ENCODE measurements around the gene TK2.

The TK2 gene

GRCh38 chr16:66490774-66491715 lies 58.9 kb downstream of the TK2 start:
- Histone ChIP-seq H3K4me1 (ENCODE audit: insufficient read depth, low read length) (no peaks in the 10 kb centered on the region), H3K9me3 (ENCODE audit: insufficient read depth, low read depth, low read length) (no peaks in the 10 kb centered on the region; the same call in 1 of the 2 replicates), H3K9ac (ENCODE audit: low read depth, low read length) (no peak overlapping the region)

GRCh38 chr16:66489818-66490217 lies 60.1 kb downstream of the TK2 start:
- Histone ChIP-seq H3K36me3 (ENCODE audit: insufficient read depth, low read depth, low read length) (no peaks in the 10 kb centered on the region), H3K9ac (ENCODE audit: low read depth, low read length) (no peak overlapping the region), H3K9me3 (ENCODE audit: insufficient read depth, low read depth, low read length) (no peaks in the 10 kb centered on the region), H3K4me3 (ENCODE audit: low read length) (no peak overlapping the region), H3K4me1 (ENCODE audit: insufficient read depth, low read length) (no peaks in the 10 kb centered on the region), H3K27me3 (ENCODE audit: insufficient read depth, low read length) (no peaks in the 10 kb centered on the region), H3K27ac (ENCODE audit: low read length) (no peak overlapping the region)

More at GRCh38 chr16:66490774-66491715, 58.9 kb downstream of the TK2 start:
- Histone ChIP-seq H3K27ac (ENCODE audit: low read length) (no peak overlapping the region), H3K27me3 (ENCODE audit: insufficient read depth, low read length) (no peaks in the 10 kb centered on the region), H3K4me3 (ENCODE audit: low read length) (no peak overlapping the region), H3K36me3 (ENCODE audit: insufficient read depth, low read depth, low read length) (no peaks in the 10 kb centered on the region)

- no peaks in the 10 kb centered on the region for H3K36me3 ChIP-seq (ENCODE audit: insufficient read depth, low read depth, low read length)
- no peak overlapping the region for H3K27ac ChIP-seq (ENCODE audit: low read length)
- H3K9ac ChIP-seq (ENCODE audit: low read depth, low read length), result no peak overlapping the region
- no peaks in the 10 kb centered on the region for H3K27me3 ChIP-seq (ENCODE audit: insufficient read depth, low read length)
- no peaks in the 10 kb centered on the region for H3K4me1 ChIP-seq (ENCODE audit: insufficient read depth, low read length)
- H3K9me3 ChIP-seq (ENCODE audit: insufficient read depth, low read depth, low read length), result no peaks in the 10 kb centered on the region
- H3K4me3 ChIP-seq (ENCODE audit: low read length), result no peak overlapping the region
Measured at GRCh38 chr16:66489385-66489784, 60.5 kb downstream of the TK2 start.

- no peak overlapping the region for H3K27ac ChIP-seq (ENCODE audit: low read length)
- H3K9me3 ChIP-seq (ENCODE audit: insufficient read depth, low read depth, low read length), result no peaks in the 10 kb centered on the region
- H3K4me3 ChIP-seq (ENCODE audit: low read length), result no peak overlapping the region
- no peaks in the 10 kb centered on the region; the same call in 1 of the 2 replicates for H3K4me1 ChIP-seq (ENCODE audit: insufficient read depth, low read length)
- H3K9ac ChIP-seq (ENCODE audit: low read depth, low read length), result no peak overlapping the region
- no peaks in the 10 kb centered on the region for H3K27me3 ChIP-seq (ENCODE audit: insufficient read depth, low read length)
- H3K36me3 ChIP-seq (ENCODE audit: insufficient read depth, low read depth, low read length), result no peaks in the 10 kb centered on the region
Measured at GRCh38 chr16:66488505-66488904, 61.4 kb downstream of the TK2 start.

GRCh38 chr16:66487580-66488275 lies 62.2 kb downstream of the TK2 start:
- H3K36me3 ChIP-seq (ENCODE audit: insufficient read depth, low read depth, low read length), result no peaks in the 10 kb centered on the region
- H3K4me3 ChIP-seq (ENCODE audit: low read length), result no peak overlapping the region
- H3K4me1 ChIP-seq (ENCODE audit: insufficient read depth, low read length), result no peaks in the 10 kb centered on the region; the same call in 1 of the 2 replicates
- H3K9ac ChIP-seq (ENCODE audit: low read depth, low read length), result no peak overlapping the region
- no peak overlapping the region for H3K27ac ChIP-seq (ENCODE audit: low read length)
- no peaks in the 10 kb centered on the region for H3K9me3 ChIP-seq (ENCODE audit: insufficient read depth, low read depth, low read length)
- H3K27me3 ChIP-seq (ENCODE audit: insufficient read depth, low read length), result no peaks in the 10 kb centered on the region

- H3K36me3 ChIP-seq (ENCODE audit: insufficient read depth, low read depth, low read length), result no peaks in the 10 kb centered on the region
- H3K9ac ChIP-seq (ENCODE audit: low read depth, low read length), result no peak overlapping the region
- H3K27ac ChIP-seq (ENCODE audit: low read length), result no peak overlapping the region
- H3K9me3 ChIP-seq (ENCODE audit: insufficient read depth, low read depth, low read length), result no peaks in the 10 kb centered on the region
- no peaks in the 10 kb centered on the region; the same call in 1 of the 2 replicates for H3K4me1 ChIP-seq (ENCODE audit: insufficient read depth, low read length)
- H3K27me3 ChIP-seq (ENCODE audit: insufficient read depth, low read length), result no peaks in the 10 kb centered on the region
- H3K4me3 ChIP-seq (ENCODE audit: low read length), result no peak overlapping the region
Measured at GRCh38 chr16:66486773-66487579, 62.9 kb downstream of the TK2 start.

GRCh38 chr16:66486199-66486772 lies 63.6 kb downstream of the TK2 start:
- Histone ChIP-seq H3K27ac (ENCODE audit: low read length) (no peak overlapping the region), H3K9me3 (ENCODE audit: insufficient read depth, low read depth, low read length) (no peaks in the 10 kb centered on the region), H3K4me3 (ENCODE audit: low read length) (no peak overlapping the region), H3K36me3 (ENCODE audit: insufficient read depth, low read depth, low read length) (no peaks in the 10 kb centered on the region), H3K4me1 (ENCODE audit: insufficient read depth, low read length) (no peaks in the 10 kb centered on the region; the same call in 1 of the 2 replicates), H3K9ac (ENCODE audit: low read depth, low read length) (no peak overlapping the region), H3K27me3 (ENCODE audit: insufficient read depth, low read length) (no peaks in the 10 kb centered on the region)

GRCh38 chr16:66485376-66485775 lies 64.5 kb downstream of the TK2 start:
- H3K4me1 ChIP-seq (ENCODE audit: insufficient read depth, low read length), result no peaks in the 10 kb centered on the region; the same call in 1 of the 2 replicates
- H3K27ac ChIP-seq (ENCODE audit: low read length), result no peak overlapping the region
- H3K4me3 ChIP-seq (ENCODE audit: low read length), result no peak overlapping the region
- H3K36me3 ChIP-seq (ENCODE audit: insufficient read depth, low read depth, low read length), result no peaks in the 10 kb centered on the region
- no peaks in the 10 kb centered on the region for H3K27me3 ChIP-seq (ENCODE audit: insufficient read depth, low read length)
- no peaks in the 10 kb centered on the region for H3K9me3 ChIP-seq (ENCODE audit: insufficient read depth, low read depth, low read length)
- no peak overlapping the region for H3K9ac ChIP-seq (ENCODE audit: low read depth, low read length)

GRCh38 chr16:66484453-66485213 lies 65.3 kb downstream of the TK2 start:
- Histone ChIP-seq H3K27me3 (ENCODE audit: insufficient read depth, low read length) (no peaks in the 10 kb centered on the region), H3K36me3 (ENCODE audit: insufficient read depth, low read depth, low read length) (no peaks in the 10 kb centered on the region), H3K9ac (ENCODE audit: low read depth, low read length) (no peak overlapping the region), H3K4me3 (ENCODE audit: low read length) (no peak overlapping the region), H3K27ac (ENCODE audit: low read length) (no peak overlapping the region), H3K4me1 (ENCODE audit: insufficient read depth, low read length) (no peaks in the 10 kb centered on the region; the same call in 1 of the 2 replicates), H3K9me3 (ENCODE audit: insufficient read depth, low read depth, low read length) (no peaks in the 10 kb centered on the region)

- no peaks in the 10 kb centered on the region; the same call in 1 of the 2 replicates for H3K4me1 ChIP-seq (ENCODE audit: insufficient read depth, low read length)
- no peaks in the 10 kb centered on the region for H3K36me3 ChIP-seq (ENCODE audit: insufficient read depth, low read depth, low read length)
- no peak overlapping the region for H3K9ac ChIP-seq (ENCODE audit: low read depth, low read length)
- no peak overlapping the region for H3K27ac ChIP-seq (ENCODE audit: low read length)
- H3K27me3 ChIP-seq (ENCODE audit: insufficient read depth, low read length), result no peaks in the 10 kb centered on the region
- no peak overlapping the region for H3K4me3 ChIP-seq (ENCODE audit: low read length)
- H3K9me3 ChIP-seq (ENCODE audit: insufficient read depth, low read depth, low read length), result no peaks in the 10 kb centered on the region
Measured at GRCh38 chr16:66483689-66484452, 66.1 kb downstream of the TK2 start.

Data from iPS-20b (cell line).